Measurements from ENCODE around the gene PIAS1. TPM values are rescaled to one million over a fixed set of nuclear protein-coding genes. Genes with fewer than 3 reads are reported as not detected.
A peak's percentile ranks its signal among the peaks of the same experiment; 100 is the strongest.

Gene PIAS1
- total and polyA plus RNA-seq, 2 donors (not counting 3 experiments of a cell fraction or from before 2014, with no cell fraction given) = 23.7 to 24.2 TPM

DNA sequence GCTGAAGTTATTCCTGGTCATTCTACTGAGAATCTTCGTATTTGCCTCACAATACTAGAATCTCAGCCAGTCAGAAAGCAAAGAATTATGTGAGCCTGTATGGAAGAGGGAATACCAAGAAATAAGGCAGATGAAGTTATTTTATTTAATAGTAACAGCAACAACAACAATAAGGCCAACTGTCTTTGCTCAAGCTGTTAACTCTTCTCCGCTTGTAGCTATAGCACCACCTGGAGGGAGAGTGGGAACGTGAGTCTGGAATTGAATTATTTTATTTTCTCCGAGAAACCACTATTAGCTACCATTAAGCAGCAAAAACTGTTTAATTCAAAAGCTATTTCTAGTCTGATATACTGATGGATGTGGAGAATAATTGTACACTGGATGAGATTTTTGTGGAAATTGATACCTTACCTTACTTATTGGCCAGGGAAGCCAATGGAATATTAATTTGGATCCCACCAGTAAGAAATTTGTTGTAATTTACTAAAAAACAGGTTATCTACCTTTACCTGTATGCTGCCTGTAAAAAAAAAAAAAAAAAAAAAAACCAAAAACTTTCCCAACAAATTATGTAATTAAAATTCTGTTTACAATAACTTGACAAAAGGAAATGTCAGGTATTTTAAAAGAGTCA, 100.9 kb downstream of the PIAS1 start:
- FAIRE-seq (no peak), DNase-seq (ENCODE audit: low read depth, low spot score) (peak; percentile 71)
- no peak overlapping the region for H3K9ac ChIP-seq (replicated peaks; ENCODE audit: extremely low read depth, insufficient read depth, low read length)
- no peak overlapping the region for H3K27ac ChIP-seq (ENCODE audit: insufficient read depth, low read depth, low read length)
- ChIA-PET POLR2A (interaction anchor here (0.6 kb wide), 1 partner anchor 58 kb away, joined by 3 read pairs; no protein-coding TSS in a partner anchor), CTCF (interaction anchor here (0.5 to 5.6 kb wide), 43 partner anchors 8 to 792 kb away, joined by 3 to 139 read pairs (median 4); partner anchors contain the start of gene PIAS1)
- H3K4me1 ChIP-seq (ENCODE audit: control insufficient read depth, extremely low read depth, insufficient read depth, low read length) = no peaks in the 10 kb centered on the region
- no peak overlapping the region for H2AFZ ChIP-seq (ENCODE audit: low read depth, low read length)
- dilution Hi-C loops (cut with MboI; ENCODE audit: extremely low pct_ligation_motif_present, low sequenced_read_pairs) = no loop called here
- H3K9me1 ChIP-seq (replicated peaks; ENCODE audit: control insufficient read depth, extremely low read depth, insufficient read depth, low read length) = no peaks in the 10 kb centered on the region
- intact Hi-C loops (cut with micrococcal nuclease) = loop anchor here (1.0 to 10.0 kb wide), 4 partner anchors 56 to 292 kb away; partner anchors contain the start of gene PIAS1
- H4K20me1 ChIP-seq (replicated peaks; ENCODE audit: control insufficient read depth, extremely low read depth, insufficient read depth, low read length) = no peaks in the 10 kb centered on the region
- TF ChIP-seq, protein P1, sequence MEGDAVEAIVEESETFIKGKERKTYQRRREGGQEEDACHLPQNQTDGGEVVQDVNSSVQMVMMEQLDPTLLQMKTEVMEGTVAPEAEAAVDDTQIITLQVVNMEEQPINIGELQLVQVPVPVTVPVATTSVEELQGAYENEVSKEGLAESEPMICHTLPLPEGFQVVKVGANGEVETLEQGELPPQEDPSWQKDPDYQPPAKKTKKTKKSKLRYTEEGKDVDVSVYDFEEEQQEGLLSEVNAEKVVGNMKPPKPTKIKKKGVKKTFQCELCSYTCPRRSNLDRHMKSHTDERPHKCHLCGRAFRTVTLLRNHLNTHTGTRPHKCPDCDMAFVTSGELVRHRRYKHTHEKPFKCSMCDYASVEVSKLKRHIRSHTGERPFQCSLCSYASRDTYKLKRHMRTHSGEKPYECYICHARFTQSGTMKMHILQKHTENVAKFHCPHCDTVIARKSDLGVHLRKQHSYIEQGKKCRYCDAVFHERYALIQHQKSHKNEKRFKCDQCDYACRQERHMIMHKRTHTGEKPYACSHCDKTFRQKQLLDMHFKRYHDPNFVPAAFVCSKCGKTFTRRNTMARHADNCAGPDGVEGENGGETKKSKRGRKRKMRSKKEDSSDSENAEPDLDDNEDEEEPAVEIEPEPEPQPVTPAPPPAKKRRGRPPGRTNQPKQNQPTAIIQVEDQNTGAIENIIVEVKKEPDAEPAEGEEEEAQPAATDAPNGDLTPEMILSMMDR (IDR thresholded peaks at IDR 0.05; ENCODE audit: extremely low read depth in 1 of 2, insufficient read depth in 1 of 2, low read depth in 1 of 2, low read length in 2 of 2) = peak; percentile 49 to 58
- TF ChIP-seq POLR2A (IDR thresholded peaks at IDR 0.05; ENCODE audit: low read depth, low read length) = no peak
- BruUV-seq (replicated peaks) = no TSS peak
- H3K9me3 ChIP-seq (replicated peaks; ENCODE audit: control insufficient read depth, insufficient read depth, low read length) = no peaks in the 10 kb centered on the region
- H3K4me3 ChIP-seq (replicated peaks in 1 of 3; ENCODE audit: insufficient read depth in 1 of 3, low read depth in 1 of 3, low read length in 3 of 3) = no peak overlapping the region
- H3K79me2 ChIP-seq (ENCODE audit: control insufficient read depth, insufficient read depth, low read length) = no peaks in the 10 kb centered on the region
- no peaks in the 10 kb centered on the region for H3K27me3 ChIP-seq (ENCODE audit: control insufficient read depth in 2 of 2, insufficient read depth in 2 of 2, low read length in 2 of 2)
- H3K36me3 ChIP-seq (ENCODE audit: control insufficient read depth in 2 of 2, extremely low read depth in 1 of 2, insufficient read depth in 2 of 2, low read length in 2 of 2) = peaks cover 2% of the 10 kb centered on the region in 2 experiments
- H3K4me2 ChIP-seq (ENCODE audit: insufficient read depth, low read length) = no peak overlapping the region

DNA sequence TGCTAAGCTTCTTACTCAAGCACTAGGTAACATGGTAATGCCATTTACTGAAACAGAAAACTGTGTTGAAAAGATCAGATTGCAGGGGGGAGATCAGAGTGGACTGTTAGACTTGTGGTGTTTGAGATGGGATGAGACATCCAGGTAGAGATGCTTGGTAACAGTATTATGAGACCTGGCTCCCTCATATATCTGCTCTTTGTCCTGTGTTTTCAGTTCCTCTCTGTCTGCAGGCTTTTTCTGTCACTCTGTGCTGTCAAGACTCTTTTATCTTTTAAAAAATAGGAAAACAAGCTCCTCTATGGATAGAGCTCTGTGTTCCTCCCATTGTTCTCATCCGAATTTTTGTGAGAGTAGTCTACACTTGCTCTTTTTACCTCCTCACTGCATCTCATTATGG, 103.0 kb downstream of the PIAS1 start:
- TF ChIP-seq MYC (IDR thresholded peaks at IDR 0.05; ENCODE audit: low read depth, low read length) (no peak), POLR2A (IDR thresholded peaks at IDR 0.05; ENCODE audit: low read depth, low read length) (no peak), EZH2 (IDR thresholded peaks at IDR 0.05; ENCODE audit: borderline replicate concordance, low read depth, low read length, severe bottlenecking) (no peak), GATA2 (IDR thresholded peaks at IDR 0.05; ENCODE audit: insufficient read depth, insufficient read length, low read depth, low read length) (no peak), POLR2AphosphoS5 (IDR thresholded peaks at IDR 0.05; ENCODE audit: insufficient read depth, low read depth, low read length) (no peak), JUN (IDR thresholded peaks at IDR 0.05; ENCODE audit: borderline replicate concordance, insufficient read depth, insufficient read length, low read depth) (no peak), MAX (IDR thresholded peaks at IDR 0.05; ENCODE audit: insufficient read depth, insufficient read length) (no peak), FOS (IDR thresholded peaks at IDR 0.05; ENCODE audit: borderline replicate concordance, insufficient read depth, low read length) (no peak)
- TF ChIP-seq, protein P1 (IDR thresholded peaks at IDR 0.05; ENCODE audit: extremely low read depth in 1 of 2, insufficient read depth in 1 of 2, low read depth in 1 of 2, low read length in 2 of 2) = no peak
- Histone ChIP-seq H3K4me2 (ENCODE audit: insufficient read depth, low read length) (no peak overlapping the region), H3K9me3 (replicated peaks; ENCODE audit: control insufficient read depth, insufficient read depth, low read length) (no peaks in the 10 kb centered on the region), H2AFZ (ENCODE audit: low read depth, low read length) (no peak overlapping the region), H3K27me3 (ENCODE audit: control insufficient read depth in 2 of 2, insufficient read depth in 2 of 2, low read length in 2 of 2) (no peaks in the 10 kb centered on the region), H3K27ac (ENCODE audit: insufficient read depth, low read depth, low read length) (no peak overlapping the region), H3K9ac (replicated peaks; ENCODE audit: extremely low read depth, insufficient read depth, low read length) (no peak overlapping the region), H3K4me3 (replicated peaks in 1 of 3; ENCODE audit: insufficient read depth in 1 of 3, low read depth in 1 of 3, low read length in 3 of 3) (no peak overlapping the region), H3K79me2 (ENCODE audit: control insufficient read depth, insufficient read depth, low read length) (no peaks in the 10 kb centered on the region), H4K20me1 (replicated peaks; ENCODE audit: control insufficient read depth, extremely low read depth, insufficient read depth, low read length) (no peaks in the 10 kb centered on the region), H3K36me3 (ENCODE audit: control insufficient read depth in 2 of 2, extremely low read depth in 1 of 2, insufficient read depth in 2 of 2, low read length in 2 of 2) (peaks cover 2% of the 10 kb centered on the region in 2 experiments), H3K4me1 (ENCODE audit: control insufficient read depth, extremely low read depth, insufficient read depth, low read length) (no peaks in the 10 kb centered on the region), H3K9me1 (replicated peaks; ENCODE audit: control insufficient read depth, extremely low read depth, insufficient read depth, low read length) (no peaks in the 10 kb centered on the region)
- dilution Hi-C loops (cut with MboI; ENCODE audit: extremely low pct_ligation_motif_present, low sequenced_read_pairs) = no loop called here
- DNase-seq (ENCODE audit: low read depth, low spot score) (no peak), FAIRE-seq (no peak)
- intact Hi-C loops (cut with micrococcal nuclease) = loop anchor here (10.0 kb wide), 1 partner anchor 192 kb away; no protein-coding TSS in a partner anchor
- POLR2A ChIA-PET = no interaction called here
- CTCF ChIA-PET = interaction anchor here (0.6 to 0.7 kb wide), 2 partner anchors 14 to 321 kb away, joined by 3 to 4 read pairs; no protein-coding TSS in a partner anchor
- no TSS peak for BruUV-seq (replicated peaks)

Measured in endothelial cell of umbilical vein (primary cell).